GM19455 (cell line): Measurements from ENCODE around the gene NOC2L.

Experiments
- ATAC-seq: cut with Tn5 transposase; IDR thresholded peaks from one replicate; pipeline ENCODE4 v1.9.1; 2021; ENCODE audit not compliant: unreplicated experiment

Gene NOC2L

DNA sequence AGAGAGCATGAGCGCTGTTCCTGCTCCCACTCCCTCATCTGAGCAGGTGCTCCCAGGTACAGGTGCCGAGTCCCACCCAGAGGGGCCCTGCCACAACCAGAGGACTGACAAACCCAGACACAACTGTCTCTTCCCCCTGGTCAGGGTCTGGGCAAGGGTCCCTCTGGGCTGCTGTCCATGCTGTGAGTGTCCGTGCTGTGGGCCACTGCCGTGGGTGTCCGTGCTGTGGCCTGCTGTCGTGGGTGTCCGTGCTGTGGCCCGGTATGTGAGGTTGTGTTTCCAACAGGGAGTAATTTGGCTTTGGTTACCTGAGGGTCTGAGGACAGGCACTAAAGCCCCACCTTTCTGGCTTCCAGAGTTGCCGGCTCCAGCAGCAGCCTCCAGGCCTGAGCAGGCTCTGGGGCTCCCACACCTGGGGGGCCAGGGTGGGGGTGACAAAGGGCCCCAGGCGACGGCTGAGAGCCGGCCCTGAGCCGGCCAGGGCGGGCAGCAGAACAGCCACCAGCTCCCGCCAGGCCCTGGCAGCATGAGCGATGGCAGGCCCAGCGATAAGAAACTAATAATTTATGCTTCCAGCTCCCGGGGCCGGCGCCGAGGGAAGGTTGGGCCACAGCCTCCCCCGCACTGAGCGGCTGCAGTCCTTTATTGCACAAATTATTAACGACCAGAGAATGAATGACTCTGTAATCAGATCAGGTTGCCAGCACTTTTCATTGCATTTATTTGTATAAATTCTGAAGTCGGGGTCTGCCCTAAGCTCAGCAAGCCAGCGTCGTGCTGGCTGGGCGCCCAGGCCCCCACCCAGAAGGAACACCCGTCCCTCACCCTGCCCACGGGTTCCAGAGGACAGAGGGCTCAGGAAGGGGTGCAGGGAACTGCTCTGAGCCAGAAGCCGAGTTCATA is 42.6 kb downstream of the NOC2L start:
- no peak for ATAC-seq

DNA sequence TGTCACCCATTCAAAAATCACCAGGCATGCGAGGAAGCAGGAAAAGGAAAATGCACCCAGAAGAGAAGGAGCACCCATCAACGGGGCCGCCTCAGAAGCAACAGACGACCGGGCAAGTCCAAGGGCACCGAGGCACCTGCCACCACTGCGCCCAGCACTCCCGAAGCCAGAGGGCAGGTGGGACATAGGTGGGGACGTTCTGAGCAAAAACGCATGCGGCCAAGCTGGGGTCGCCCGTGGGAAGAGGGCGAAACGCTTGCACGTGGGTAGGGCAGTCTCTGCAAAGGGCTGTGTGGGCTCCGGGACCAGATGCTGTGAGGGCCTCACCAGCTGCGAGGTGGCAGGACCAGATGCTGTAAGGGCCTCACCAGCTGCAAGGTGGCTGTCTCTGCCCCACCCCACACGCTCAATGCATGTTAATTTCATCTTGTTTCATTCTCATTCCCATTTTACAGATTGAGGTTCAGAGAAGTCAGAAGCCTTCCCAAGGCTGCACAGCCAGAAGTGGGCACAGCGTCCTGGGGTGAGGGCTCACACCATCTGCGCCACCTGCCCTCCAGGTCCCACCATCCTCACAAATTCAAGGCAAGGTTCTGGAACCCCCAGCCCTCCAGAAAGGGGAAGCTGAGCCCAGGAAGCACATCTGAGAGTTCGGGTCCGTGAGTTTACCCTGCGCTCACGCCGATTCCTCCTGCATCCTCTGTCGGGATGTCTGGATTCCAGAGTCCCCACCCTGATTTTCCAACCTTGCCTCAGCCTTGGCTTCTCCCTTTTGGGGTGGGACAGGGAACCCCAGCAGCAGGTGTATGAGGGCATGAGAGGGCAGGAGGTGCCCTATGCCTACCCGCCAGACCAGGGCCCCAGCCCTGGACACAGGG is 43.5 kb downstream of the NOC2L start:
- no peak for ATAC-seq

DNA sequence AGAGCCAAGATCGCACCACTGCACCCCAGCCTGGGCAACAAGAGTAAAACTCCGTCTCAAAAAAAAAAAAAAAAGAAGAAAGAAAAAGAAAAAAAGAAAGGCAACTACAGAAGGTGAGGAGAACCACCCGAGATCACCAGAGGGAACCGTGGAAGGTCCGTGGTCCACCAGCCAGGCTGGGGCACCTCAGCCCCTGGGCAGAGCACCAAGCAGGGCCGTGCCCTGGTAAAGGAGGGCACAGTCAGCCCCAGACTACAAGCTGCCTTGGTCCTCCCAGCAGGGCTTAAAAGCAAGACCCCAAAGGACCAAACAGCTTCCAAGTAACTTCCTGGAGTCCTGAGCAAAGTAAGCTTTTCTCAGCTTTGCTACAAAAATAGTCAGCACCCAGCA is 44.2 kb downstream of the NOC2L start:
- ATAC-seq, result no peak

DNA sequence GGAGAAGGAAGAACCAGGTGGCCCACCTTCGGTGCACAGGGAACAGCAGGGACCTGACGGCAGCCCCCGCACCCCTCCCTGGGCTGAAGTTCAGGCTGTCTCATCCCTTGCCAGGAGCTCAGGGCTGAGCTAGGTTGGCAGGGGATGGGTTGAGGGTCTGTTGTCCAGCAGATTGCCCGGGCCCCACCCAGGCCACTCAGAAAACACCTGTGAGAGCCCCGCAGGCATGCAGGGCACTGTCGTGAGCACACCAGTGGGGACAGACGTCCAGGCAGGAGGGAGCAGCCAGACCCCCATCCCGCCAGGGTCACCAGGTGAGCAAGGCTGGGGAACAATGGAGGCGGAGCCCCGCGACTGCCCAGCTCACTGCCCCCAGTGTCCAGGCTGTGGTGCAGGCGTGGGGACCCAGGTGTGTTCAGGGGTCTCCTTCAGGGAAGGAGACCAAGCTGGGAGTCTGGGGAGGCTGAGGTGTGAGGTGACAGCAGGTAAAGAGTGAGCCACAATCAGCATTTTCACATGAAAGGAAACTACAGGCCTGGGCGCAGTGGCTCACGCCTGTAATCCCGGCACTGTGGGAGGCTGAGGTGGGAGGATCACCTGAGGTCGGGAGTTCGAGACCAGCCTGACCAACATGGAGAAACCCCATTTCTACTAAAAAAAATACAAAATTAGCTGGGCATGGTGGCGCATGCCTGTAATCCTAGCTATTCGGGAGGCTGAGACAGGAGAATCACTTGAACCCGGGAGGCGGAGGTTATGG is 44.7 kb downstream of the NOC2L start:
- ATAC-seq, result no peak

DNA sequence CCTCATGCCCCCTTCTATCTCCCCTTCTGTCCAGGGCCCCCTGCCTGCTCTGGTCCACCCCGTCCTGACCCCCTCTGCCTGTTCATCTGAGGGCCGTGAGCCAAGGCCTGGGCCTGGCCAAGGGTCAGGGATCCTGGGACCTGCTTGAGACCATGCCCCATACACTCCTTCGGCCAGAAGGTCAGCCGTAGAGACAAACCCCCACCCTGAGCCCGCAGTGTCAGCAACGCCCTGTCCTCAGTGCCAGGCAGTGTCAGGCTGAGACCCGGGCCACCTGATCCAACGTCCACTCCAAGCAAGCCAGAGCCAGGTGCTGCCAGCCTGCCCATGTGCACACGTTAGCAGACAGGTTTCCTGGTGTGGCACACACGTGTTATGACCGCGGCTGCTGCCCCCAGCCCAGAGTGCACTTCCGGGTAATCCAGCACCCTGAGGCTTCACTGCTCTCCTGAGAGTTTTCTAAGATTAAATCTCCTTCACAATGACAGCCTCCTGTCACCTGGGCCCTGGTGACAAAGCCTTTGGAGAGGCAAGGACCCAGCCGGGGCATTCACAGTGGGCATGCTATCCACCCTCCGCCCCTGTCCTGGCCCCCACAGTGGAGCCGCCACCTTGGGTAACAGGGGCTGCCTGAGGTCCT is 45.4 kb downstream of the NOC2L start:
- no peak for ATAC-seq

DNA sequence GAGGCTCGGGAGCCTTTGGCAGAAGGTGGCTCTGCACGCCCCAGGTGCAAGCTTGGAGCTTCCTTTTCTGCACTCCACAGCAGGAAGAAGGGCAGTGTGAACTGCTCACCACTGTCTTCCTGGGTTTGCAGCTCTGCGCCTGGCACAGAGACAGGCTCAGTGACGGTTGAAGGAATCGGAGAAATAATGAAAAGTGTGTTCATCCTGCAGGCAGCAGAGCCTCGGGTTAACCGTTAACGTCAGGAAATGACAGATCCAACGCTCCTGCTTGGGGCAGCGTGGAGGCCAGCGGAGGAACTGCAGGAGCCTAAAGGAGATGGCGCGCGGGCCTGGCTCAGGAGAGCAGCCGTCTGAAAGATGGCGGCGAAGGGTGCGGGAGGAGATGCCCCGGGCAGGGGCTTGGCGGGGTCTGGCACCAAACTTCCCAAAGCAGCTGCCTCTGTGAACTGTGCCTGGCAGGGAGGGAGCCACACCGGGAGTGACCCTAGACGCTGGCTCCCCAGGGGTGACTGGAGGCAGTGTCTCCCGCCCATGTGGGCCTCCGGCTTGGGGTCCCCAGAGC is 46.2 kb downstream of the NOC2L start:
- ATAC-seq, result no peak

DNA sequence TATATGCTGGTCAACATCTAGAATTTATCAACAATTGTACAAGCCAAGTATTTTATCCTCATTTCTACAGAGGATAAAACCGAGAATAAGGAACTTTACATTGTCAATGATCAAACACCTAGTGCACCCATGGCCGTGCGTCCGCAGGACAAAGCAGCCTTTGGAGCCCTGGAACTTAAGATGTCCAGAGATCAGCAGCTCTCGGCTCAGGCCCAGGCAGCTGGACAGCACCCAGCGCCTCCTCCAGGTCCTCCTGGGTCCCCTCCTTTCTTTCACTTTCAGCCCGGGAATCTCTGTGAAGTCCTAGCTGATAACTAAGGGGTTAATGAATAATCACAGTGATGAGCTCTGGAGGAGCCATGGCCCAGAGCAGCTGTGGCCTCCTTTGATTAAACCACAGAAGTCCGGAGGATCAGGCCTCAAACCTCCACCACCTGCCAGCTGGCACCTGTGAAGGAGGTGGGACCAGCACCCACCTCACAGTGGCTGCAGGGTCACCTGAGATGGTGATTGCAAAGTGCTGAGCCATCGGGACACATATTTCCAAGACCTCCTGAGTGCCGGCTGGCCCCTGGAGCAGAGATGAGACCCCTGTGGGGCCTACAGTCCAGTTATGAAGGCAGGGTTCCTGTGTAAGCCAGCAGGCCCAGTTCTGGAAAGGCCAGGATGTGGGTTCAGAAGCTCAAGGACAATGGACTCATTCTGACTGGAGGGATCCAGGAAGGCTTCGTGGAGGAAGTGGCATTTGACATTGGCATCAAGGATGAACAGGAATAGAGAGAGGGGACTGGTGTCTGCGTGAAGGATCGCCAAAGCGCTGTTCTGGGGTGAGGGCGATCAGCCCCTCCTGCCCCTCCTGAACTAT is 46.9 kb downstream of the NOC2L start:
- no peak for ATAC-seq

DNA sequence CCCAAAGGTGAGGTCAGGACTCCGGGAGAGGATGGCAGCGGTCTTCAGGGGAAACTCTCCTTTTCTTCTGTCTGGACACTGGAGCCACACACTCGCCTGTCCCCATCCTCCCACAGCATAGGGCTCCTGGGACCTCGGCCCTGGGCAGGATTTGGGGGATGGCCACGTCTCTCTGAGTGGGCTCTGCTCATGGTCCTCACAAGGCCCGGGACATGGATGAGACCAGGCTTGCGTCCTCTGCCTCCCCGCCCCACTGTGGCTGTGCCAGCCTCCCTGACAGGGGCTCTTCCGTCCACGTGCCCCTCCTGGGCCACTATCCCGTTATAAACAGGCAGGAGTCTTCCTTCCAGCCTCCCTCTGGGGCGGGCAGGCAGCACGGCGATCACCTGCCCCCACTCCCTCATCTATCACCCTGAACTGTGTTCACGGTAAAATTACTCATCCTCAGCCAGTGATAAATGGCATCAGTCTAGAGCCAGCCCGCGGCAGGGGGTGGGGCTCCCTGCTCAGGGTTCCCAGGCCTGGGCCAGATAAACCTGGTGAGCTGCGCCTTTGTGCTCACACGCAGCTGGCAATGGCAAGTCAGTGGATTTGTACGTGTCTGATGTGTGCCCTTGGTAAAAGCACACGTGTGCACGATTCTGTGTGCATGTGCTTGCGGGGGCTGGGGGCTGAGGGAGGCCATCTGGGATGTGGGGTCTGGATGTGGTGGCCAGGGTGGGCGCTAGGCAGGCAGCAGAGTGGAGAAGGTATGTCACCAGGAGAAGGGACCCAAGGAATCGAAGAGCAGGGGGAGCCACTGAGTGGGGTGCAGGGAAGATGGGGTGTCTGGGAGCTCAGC is 48.0 kb downstream of the NOC2L start:
- ATAC-seq, result no peak

DNA sequence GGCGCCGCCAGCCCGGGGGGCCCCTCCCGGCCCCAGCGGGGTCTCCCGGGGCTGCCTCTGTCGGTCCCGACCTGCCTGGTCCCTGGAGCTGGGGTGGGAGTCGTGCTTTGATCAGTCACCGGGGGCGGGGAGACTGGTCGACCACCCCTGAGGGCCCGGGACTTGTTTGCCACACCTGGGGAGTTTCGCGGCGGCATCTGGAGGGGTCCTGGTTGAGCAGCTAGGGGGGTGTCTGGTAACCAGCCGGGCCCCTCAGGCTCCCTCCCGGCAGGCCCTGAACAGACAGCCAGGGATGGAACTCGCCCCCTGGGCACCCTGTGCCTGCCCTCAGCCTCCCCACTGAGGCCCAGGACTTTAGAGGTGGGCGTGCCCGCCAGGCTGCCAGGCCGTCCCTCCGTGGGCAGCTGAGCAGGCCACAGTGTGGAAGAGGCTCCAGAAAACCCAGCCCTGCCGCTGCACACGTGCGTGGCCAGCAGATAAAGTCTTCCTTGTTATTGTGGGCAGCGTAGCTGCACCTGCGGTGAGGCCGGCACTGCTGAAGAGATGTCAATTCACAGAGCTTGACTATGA is 48.7 kb downstream of the NOC2L start:
- no peak for ATAC-seq

DNA sequence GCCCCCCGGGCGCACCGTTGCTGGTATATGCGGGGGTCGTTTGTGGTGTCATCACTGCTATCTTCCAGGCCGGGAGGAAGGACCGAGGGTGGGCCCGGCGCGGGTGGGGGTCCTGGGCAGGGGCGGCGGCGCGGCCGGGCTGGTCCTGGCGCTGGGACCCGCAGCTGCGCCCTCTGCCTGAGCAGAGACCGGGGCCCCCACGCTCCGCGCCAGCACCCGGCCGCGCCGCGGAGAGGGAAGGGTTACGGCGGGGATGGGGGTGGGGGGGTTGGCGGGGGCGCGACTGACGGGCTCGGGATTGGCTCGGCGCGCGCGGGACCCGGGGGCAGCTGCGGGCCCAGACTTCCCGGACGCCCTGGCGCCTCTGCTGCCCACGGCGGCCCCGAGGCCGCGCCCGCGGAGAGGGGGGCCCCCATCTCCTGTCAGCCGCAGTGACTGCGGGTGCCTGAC is 49.2 kb downstream of the NOC2L start:
- ATAC-seq, result no peak

DNA sequence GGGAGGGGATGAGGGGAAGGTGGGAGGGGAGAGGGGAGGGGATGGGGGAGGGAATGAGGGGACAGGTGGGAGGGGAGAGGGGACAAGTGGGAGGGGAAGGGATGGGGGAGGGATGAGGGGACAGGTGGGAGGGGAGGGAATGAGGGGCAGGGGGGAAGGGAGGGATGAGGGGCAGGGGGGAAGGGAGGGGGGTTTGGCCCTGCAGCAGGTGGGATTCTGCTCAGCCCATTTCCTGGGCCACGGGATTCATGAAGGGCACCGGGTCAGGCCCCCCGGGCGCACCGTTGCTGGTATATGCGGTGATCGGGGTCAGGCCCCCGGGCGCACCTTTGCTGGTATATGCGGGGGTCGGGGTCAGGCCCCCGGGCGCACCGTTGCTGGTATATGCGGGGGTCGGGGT is 50.4 kb downstream of the NOC2L start:
- no peak for ATAC-seq

DNA sequence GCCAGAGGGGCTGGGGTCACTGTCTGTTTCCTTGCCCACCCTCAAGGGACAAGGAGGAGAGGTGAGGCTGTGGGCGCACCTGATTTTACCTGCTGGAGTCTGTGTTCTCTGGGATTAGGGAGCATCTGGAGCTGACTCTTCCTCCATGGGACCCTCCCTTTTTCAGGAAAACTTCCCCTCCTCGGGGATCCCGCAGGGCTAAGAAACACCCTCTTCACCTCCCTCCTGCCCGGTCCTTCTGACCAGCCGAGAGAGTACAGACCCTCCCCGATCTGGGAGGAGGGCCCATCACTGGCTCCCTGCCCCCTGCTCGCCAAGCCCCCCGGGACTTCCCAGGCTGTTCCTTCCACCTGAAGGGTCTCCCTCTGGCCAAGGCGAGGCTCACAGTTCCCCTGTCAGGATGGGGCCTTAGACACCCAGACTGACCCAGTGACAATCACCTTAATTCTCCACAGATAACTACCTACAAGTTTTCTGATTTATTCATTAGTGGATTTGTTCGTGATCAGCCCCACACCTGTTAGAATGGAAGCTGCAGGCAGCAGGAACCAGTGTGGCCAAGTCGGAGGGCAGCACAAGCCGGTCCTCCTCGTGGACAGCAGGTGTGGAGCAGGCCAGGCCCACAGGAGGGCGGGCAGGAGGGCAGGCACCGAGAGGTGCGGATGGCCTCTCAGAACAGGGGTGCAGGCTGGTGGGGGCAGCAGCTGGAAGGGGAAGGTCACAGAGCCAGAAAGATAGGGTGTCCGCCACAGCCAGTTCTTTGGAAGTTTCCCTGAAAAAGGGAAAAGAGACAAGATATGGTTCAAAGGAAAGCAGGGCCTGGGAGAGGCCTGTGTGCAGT is 51.2 kb downstream of the NOC2L start:
- ATAC-seq, result no peak

DNA sequence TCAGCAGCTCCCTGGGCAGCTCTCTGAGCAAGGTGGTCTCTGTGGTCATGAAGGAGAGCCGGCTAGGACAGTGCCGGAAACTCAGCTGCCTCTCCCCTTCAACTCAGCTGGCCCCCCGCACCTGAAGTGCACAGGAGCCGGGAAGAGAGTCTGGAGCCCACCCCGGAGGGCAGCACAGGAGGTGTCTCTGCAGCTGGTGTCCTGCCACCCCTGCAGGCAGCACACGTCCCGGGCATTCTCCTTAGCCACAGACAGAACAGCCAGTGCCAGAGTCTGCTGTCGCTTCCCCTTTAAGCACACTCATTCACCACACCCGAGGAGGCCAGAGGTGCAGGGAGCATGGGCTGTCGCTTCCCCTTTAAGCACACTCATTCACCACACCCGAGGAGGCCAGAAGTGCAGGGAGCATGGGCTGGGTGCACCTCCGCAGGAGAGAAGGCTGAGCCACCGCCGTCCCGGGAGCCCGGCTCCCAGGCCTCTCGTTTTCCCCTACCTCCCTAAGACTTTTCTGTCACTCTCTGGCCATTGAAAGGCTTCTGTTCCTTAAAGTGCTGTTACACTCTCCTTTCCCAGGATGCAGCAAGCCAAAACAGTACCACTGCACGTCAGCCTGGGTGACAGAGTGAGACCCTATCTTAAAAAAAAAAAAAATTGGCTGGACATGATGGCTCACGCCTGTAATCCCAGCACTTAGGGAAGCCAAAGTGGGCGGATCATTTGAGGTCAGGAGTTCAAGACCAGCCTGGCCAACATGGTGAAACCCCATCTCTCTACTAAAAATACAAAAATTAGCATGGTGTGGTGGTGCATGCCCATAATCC is 52.2 kb downstream of the NOC2L start:
- ATAC-seq, result no peak

DNA sequence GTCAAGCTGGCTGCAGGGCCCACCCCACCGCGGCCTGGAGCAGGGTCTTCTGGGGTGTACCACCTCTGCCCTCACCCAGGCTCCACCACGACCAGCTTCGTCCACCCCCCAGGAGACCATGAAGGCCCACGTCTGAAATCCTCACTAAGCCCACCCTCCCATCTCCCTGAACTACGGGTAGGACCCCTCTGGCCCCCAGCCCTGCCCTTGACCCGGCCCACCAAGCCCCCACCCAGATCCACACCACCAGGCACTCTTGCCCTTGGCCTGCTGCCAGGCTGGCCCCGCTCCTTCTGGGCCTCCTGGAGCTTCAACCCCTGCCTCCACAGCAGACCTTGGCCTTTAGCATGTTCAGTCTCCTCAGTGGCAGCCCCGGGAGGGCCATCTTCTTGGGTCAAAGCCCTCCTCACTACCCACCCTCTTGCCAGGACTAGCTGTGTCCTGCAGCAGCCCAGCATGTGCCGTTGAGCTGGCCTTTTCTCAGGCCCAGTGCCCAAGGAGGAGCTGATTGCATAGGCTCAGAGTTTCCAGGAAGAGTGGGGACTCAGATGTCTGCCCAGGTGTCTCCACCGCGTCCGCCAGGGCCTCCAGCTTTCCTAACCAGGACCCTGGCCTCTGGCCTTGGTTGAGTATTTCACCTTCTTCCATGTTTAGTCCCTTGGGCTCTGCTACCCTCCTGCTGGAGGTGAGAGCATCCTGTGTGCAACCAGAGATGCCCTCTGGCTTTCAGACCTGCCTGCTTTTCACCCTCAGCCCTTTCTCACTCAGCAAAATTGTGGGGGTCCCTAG is 53.1 kb downstream of the NOC2L start:
- no peak for ATAC-seq

DNA sequence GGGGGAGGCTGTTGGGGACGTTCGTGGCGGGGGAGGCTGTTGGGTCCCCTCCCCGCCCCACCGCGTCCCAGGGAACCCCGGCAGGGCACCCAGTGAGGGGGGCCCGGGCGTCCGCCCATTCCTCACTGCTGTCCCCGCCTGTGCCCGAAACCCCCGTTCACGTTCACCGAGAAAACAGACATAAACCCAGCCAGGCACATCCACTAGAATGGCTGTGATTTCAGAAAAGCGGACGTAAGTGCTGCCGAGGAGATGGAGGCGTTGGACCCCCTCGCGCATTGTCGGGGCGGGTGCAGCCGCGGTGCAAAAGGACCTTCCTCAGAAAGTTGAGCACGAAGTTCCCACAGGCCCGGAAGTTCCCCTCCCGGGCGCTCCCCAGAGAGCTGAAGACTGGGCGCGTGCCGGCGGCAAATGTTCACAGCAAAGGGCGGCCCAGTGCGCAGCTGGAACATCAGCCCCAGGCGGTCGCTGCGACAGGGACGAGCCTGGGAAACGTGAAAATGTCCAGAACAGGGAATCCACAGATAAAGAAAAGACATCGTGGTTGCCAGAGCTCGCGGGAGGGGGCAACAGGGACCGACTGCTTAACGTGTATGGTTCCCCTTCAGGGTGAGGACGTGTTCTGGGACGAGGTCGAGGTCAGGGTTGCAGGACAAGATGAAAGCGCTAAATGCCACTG is 53.8 kb downstream of the NOC2L start:
- no peak for ATAC-seq
